Stimulated activated CD4-positive, alpha-beta T cell treated with anti-CD3 and anti-CD28 coated beads, Interleukin-1b, Interleukin-23, amount 100 ng/mL, for 24 hours (primary cell): ENCODE measurements around the gene MED25.

Source experiments
- DNase-seq, 4 experiments: peaks; one replicate each; pipeline ENCODE4 v3.0.0-alpha.2; 2020; ENCODE audit warnings: low read depth in 4 of 4, low spot score in 1 of 4

MED25 gene

GRCh38 chr19:49872245-49873128, 54.4 kb downstream of the MED25 start:
- no peak for DNase-seq

- DNase-seq = no peak
These were observed 55.0 kb downstream of the MED25 start for GRCh38 chr19:49873129-49873521.

- DNase-seq = no peak
These were observed 55.7 kb downstream of the MED25 start for GRCh38 chr19:49873834-49874233.

- DNase-seq = no peak
These were observed 56.5 kb downstream of the MED25 start for GRCh38 chr19:49874503-49875157.

DNA sequence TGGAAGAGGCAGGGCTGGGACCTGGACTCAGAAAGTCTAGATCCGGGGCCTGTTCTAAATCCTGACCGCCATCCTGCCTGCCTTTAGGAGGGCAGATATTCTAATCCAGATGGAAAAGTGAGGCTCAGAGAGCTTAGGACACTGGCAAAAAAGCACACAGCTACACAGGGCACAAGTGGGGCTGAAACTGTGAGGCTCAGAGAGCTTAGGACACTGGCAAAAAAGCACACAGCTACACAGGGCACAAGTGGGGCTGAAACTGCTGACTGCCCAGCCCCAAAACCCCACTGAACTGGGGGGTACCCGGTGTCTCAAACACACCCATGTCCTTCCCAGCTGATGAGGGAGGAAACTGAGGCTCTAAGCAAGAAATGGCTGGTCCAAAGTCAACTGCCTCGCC, 57.1 kb downstream of the MED25 start:
- DNase-seq = no peak

- peak in 2 of 4 experiments; percentile 47 to 48 for DNase-seq
These were observed 57.9 kb downstream of the MED25 start for GRCh38 chr19:49875857-49876421.

- DNase-seq = peak; percentile 88 to 96 (median 94)
These were observed 58.4 kb downstream of the MED25 start for GRCh38 chr19:49876422-49877019.

DNA sequence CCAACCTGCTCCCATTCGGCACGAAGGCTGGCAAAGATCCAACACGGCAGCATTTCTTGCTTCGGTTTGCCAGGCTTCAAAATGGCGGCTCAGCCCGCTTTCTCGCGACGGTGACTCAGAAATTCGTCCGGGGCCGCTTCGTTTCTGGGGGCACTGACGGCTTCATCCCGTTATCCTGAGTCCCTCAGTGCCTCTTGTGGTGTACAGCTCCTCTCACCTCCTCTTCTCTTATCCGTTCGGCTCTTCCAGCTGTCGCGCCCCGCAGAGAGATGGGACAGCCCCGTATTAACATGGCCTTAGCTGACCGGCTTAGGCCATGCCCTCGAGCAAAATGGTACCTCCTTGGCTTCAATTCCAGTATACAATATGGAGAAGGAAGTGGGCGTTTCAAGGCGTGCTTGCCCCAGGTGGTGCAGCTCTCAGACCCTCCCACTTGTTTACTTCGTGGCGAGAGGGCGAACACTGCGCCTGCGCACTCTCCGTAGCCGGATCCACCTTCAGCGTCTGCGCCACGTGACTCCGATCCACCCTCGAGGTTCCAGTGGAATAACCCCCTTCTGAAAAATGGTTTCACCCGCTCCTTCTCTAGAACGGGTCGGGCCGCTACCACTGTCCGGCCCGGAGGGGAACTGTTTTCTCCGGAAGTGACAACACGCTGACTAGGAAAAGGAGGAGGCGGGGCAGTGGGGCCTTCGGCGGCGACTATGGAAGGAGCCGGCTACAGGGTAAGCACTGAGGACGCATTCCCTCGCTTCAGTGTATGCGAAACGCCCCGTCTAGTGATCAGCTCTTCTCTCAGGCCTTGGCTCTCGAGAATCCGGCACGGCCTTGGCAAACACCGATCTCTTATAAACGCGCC, 59.2 kb downstream of the MED25 start, which contains the start of the genes AKT1S1 and TBC1D17:
TSS of gene AKT1S1 (minus strand) at position 336 of the 859 bp plus-strand sequence. CDS start 4,060 bp downstream, outside the sequence.
TSS of gene TBC1D17 (plus strand) at position 683 of the 859 bp plus-strand sequence. CDS start at position 705, 22 bp downstream.
- DNase-seq = peak; percentile 92 to 98 (median 94)

DNA sequence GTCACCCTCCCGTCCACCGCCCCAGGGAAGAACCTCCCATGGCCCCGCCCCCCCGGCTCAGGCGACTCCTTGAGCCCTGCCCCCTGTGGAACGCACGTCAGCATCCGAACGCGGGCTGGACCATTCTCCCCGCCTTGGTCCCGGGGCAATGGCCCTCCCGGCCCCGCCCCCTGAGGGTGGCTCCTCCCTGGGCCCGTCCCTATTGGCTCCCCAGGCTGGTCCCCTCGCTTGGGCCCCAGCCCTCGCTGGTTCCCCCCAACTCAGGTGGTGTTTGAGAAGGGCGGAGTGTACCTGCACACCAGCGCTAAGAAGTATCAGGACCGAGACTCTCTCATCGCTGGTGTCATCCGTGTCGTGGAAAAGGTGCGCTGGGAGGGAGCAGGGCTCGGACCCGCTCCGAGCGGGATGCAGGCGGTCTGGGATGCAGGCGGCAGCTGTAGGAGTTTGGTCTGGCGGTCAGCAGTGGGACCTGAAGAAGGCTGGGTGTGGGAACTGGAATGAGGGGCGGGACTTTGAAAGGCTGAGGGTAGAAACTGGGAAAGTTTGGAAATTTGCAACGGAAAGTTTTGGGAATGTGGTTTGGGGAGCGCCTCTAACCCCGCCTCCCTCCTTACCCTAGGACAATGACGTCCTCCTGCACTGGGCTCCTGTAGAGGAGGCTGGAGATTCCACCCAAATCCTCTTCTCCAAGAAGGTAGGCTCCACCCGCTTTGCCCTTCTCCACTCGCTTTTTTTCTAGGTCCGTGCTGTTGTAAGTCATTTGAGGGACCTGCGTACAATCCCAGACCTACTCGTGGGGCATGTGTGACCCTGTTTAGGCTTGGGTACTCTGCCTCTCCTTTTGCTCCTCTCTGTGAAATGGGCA, 60.0 kb downstream of the MED25 start:
- DNase-seq = peak; percentile 95 to 100 (median 98)

DNA sequence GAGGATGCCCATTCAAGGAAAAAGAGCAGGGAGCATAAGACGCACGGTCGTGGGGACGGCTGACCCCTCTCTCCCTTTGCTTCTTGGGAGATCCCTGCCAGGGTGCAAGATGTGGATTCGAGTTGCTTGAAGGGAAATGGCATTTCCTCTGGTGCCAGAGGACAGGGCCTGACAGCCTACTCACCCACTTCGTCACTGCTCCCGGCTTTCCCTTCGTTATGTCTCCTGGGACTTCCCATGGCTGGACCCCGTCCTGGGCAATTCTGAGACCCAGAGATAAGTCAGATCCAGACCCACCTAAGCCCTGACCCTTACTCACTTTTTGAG, 60.6 kb downstream of the MED25 start:
- DNase-seq = no peak

DNA sequence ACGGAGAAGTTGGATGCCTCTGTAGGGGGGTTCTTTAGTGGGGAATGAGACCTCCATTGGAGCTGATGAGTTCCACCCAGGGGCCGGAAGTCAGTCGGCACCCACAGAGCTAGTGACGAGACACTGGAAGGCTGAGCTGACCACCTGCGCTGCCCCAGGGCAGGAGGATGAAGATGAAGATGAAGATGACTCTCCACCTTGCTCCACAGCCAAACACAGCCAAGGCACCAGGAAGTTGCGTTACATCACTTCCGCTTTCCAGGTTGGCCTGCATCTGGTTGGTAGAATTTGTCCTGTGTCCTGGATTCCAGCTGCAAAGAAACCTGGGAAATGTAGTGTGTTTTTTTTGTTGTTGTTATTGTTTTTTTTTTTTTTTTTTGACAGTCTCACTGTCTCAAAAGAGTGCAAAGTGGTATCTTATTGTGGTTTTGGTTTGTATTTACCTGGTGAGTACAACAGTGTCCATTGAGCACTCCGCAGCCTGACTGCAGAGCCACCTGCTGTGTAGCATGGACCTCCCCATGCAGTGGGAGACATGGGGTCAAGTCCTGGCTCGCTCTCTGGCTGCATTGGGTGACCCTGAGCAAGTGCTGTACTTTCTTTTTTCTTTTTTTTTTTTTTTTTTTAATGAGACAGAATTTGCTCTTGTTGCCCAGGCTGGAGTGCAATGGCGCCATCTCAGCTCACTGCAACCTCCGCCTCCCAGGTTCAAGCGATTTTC, 61.3 kb downstream of the MED25 start:
- no peak for DNase-seq

DNA sequence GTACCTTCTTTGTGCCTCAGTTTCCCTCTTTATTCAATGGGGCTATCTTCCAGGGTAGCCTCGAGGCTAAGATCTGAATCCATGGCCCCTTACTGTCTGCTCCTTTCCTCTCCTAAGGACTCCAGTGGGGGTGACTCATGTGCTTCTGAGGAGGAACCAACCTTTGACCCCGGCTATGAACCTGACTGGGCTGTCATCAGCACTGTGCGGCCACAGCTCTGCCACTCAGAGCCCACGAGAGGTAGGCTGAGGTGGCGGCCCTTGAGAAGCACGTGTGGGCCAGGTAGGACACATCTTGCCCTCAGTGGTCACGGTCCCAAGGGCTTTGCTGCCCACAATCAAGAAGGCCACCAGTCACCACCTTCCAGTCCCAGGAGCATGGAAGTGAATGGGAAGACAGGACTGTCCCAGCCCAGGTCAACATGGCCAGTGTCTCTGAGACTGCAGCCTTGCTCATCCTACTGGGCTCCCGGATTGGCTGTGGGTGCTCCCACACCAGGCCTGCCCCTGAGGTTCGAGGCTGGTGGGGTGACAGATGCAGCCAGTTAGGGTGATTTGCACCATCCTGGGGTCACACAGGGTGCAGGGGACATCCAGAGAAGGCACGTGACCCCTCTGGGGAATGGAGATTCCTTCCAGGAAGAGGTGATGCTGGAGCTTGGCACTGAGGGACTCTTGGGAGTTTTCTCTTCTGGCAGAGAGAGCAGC, 62.2 kb downstream of the MED25 start:
- DNase-seq = no peak

DNA sequence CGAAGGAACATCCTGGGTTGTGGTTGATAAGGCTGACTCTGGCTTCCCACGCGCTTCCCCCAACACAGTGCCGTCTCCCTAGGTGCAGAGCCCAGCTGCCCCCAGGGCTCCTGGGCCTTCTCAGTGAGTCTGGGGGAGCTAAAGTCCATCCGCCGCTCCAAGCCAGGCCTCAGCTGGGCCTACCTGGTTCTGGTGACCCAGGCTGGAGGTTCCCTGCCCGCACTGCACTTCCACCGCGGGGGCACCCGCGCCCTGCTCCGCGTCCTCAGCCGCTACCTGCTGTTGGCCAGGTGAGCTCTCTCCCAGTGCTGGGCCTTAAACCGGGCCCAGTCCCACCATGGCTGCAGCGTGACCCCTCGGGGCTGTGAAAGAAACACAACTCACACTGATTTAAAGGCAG, 63.1 kb downstream of the MED25 start:
- no peak for DNase-seq

DNA sequence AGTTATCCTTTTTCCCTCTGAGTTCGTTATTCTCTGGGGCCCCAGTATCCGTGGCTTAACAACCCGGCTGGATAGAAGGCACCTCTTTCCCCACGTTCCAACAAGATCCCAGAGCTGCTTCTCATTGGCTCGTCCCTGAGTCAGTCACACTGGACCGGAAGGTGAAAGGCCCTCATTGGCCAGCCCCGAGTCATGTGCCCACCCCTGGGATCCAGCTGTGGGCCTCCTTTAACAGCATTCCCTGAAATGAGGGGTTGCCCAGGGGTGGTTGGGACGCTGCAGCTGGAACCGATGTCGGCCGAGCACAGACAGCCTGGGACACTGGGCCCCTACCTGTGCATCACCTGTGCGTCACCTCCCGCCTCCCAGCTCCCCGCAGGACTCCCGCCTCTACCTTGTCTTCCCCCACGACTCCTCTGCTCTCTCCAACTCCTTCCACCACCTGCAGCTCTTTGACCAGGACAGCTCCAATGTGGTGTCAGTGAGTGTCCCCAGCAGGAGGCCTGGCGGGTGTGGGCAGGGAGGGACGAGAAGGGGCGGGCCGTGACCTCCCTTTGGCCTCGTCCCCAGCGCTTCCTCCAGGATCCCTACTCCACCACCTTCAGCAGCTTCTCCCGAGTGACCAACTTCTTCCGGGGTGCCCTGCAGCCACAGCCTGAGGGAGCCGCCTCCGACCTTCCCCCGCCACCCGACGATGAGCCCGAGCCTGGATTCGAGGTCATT, 63.7 kb downstream of the MED25 start:
- DNase-seq = no peak

DNA sequence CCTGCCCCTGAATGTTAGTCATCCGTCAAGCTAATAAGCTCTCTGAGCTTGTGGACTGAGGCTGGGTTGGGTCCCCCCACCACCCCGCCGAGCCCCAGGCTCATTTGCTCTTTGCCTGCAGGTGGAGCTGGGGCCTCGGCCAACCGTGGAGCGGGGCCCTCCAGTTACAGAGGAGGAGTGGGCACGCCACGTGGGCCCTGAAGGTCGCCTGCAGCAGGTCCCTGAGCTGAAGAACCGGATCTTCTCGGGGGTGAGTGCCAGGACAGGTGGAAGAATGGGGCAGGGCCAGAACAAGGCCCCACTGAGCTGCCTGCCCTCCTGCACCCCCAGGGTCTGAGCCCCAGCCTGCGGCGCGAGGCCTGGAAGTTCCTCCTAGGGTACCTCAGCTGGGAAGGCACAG, 64.6 kb downstream of the MED25 start:
- no peak for DNase-seq

DNA sequence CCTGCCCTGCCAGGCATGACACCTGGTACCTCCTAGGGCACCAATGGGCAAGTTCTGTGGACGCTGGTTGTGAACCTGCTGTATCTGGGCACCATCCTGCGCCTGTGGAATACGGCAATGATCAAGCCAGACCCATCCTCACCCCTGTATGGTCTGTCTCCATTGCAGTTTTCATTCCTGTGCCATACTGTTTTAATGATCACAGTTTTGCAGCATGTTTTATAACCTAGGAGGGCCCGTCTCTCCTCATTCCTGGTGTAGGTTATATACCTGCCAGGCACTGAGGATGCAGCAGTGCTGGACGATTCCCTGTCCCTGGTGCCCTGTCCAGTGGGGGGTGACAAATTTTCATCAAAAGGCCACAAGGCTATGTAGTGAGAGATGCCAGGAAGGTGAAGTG, 65.0 kb downstream of the MED25 start:
- DNase-seq = no peak

GRCh38 chr19:49884109-49884508, 66.0 kb downstream of the MED25 start:
- DNase-seq = no peak

GRCh38 chr19:49884760-49885159, 66.7 kb downstream of the MED25 start:
- no peak for DNase-seq
